ENCODE measurements around the gene GJC2.

GJC2 gene

DNA sequence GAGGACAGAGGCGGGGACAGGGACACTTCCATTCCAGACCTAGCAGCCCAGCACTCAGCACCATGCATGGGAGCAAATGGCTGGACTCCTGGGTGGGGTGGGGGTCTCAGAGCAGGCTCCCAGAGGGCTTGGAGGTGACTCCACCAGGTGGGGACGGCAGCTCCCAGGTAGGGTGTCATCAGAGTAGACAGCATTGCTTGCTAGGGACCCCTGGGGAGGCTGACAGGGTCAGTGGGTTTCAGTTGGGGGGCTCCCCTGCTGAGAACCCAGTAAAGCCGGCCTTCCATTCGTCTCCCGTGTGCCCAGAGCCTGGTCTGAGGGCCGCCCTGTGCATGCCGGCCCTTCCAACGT lies 4.8 kb upstream of the GJC2 start:
- DNase-seq (ENCODE audit: low read depth, low spot score) = no peak

- no peak for DNase-seq (ENCODE audit: low read depth, low spot score)
Observed at GRCh38 chr1:228145463-228146416, 4.0 kb upstream of the GJC2 start.

- no peak for DNase-seq (ENCODE audit: low read depth, low spot score)
Observed at GRCh38 chr1:228146417-228147150, 3.1 kb upstream of the GJC2 start.

DNA sequence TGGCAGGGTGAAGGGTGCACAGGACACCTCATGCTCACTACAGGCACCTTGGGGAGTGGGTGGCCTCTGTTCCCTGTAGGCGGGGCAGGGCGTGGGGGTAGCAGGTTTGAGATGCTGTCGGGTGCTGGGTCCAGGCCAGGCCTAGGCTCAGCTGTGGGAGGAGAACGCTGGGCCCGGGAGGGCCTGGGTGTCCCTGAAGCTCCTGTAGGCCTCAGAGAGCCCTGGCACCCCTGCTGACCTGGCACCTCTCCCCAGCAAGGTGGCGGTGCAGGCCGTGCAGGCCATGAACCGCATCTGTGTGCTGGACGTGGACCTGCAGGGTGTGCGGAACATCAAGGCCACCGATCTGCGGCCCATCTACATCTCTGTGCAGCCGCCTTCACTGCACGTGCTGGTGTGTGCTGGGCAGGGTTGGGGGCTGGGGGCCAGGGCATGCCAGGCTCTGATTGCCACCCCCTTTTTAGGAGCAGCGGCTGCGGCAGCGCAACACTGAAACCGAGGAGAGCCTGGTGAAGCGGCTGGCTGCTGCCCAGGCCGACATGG lies 2.5 kb upstream of the GJC2 start:
- no peak for DNase-seq (ENCODE audit: low read depth, low spot score)

DNA sequence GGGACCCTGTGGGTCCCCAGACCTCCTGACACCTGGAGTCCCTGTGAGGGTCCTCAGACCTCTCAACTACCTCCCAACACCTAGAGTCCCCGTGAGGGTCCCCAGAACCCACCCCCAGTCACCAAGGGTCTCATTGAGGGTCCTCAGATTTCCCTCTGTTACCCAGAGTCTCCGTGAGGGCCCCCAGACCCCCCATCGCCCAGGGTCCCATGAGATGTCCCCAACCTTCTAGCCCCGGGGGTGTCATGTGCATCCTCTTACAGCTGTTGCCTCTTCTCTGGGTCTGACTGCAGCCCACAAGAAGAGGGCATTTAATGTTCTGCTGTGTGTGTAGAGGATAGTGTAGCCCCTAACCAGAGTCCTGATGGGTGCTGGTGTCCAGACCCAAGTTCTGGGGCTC lies 2.0 kb upstream of the GJC2 start:
- no peak for DNase-seq (ENCODE audit: low read depth, low spot score)

GRCh38 chr1:228148196-228148861 lies 1.4 kb upstream of the GJC2 start:
- DNase-seq (ENCODE audit: low read depth, low spot score) = no peak

DNA sequence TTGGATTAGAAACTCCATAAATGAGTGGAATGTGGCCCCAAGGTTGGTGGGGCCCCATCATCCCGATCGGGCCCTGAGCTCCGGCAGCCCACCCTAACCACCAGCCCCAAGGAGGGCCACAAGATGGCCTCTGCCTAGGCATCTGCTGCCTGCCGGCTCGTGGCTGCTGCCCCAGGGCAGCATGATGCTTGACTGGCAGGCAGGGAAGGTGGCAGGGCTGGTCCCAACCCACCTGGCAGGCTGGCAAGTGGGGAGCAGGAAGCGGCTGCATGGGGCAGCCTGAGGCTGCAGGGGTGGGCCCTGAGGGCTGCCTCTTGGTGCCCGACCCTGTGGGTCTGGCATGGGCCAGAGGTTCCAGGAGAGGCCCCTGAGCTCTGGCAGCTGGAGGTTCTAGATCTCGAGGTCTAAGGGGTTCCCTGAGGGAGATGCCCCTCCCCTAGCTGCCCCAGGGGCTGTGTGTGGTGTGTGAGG lies 760 bp upstream of the GJC2 start:
- DNase-seq (ENCODE audit: low read depth, low spot score) = no peak

DNA sequence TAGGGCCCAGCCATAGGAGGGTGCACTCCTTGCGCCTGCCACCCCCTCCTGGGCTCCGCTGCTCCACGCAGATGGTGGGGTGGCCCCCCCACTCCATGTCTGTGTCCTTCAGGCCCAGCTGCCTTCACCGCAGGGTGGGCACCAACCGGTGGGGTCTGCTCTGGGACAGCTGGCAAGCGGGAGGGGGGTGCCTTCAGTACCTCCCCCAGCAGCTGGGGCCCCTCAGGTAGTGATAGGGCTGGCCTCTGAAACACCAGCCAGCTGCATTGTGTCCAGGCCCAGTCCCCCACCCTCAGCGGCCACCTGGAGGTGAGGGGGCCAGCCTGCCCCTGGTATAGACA lies 360 bp downstream of the GJC2 start:
- DNase-seq (ENCODE audit: low read depth, low spot score) = no peak

GRCh38 chr1:228150461-228151179 lies 890 bp downstream of the GJC2 start:
- no peak for DNase-seq (ENCODE audit: low read depth, low spot score)

GRCh38 chr1:228151180-228151925 lies 1.6 kb downstream of the GJC2 start:
- DNase-seq (ENCODE audit: low read depth, low spot score) = no peak

GRCh38 chr1:228152097-228152917 lies 2.6 kb downstream of the GJC2 start:
- no peak for DNase-seq (ENCODE audit: low read depth, low spot score)

- no peak for DNase-seq (ENCODE audit: low read depth, low spot score)
Observed at GRCh38 chr1:228152918-228153258, 3.2 kb downstream of the GJC2 start.

GRCh38 chr1:228154021-228154669 lies 4.4 kb downstream of the GJC2 start:
- no peak for DNase-seq (ENCODE audit: low read depth, low spot score)

- no peak for DNase-seq (ENCODE audit: low read depth, low spot score)
Observed at GRCh38 chr1:228154670-228155571, 5.2 kb downstream of the GJC2 start.

- no peak for DNase-seq (ENCODE audit: low read depth, low spot score)
Observed at GRCh38 chr1:228155596-228156514, 6.1 kb downstream of the GJC2 start.

- DNase-seq (ENCODE audit: low read depth, low spot score) = no peak
Observed at GRCh38 chr1:228156515-228156881, 6.8 kb downstream of the GJC2 start.
